HG02938 (cell line): ENCODE measurements around the gene C1QTNF12.

ENCODE experiments used
- ATAC-seq: cut with Tn5 transposase; IDR thresholded peaks from one replicate; pipeline ENCODE4 v1.9.1; 2021; ENCODE audit warnings: mild to moderate bottlenecking, moderate library complexity; ENCODE audit not compliant: unreplicated experiment

The C1QTNF12 gene

GRCh38 chr1:1282998-1283397 lies 36.5 kb upstream of the C1QTNF12 start:
- no peak for ATAC-seq

- no peak for ATAC-seq
These were observed 35.2 kb upstream of the C1QTNF12 start for GRCh38 chr1:1281533-1282321.

- ATAC-seq: no peak
These were observed 34.4 kb upstream of the C1QTNF12 start for GRCh38 chr1:1280782-1281481.

DNA sequence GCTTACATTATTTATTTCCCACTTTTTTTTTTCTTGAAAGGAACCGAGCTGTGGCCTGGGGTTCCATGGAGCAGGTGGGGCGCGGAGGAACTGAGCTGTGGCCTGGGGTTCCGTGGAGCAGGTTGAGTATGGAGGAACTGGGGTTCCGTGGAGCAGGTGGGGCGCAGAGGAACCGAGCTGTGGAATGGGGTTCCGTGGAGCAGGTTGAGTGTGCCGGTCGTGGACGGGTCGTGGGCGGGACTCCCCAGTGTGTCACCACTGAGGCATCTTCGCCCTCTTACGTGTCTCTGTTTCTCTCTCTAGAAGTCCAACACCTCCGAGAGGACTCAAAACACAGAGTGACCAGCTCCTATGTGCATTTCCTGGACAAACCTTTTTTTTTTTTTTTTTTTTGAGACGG lies 32.5 kb upstream of the C1QTNF12 start:
- no peak for ATAC-seq

DNA sequence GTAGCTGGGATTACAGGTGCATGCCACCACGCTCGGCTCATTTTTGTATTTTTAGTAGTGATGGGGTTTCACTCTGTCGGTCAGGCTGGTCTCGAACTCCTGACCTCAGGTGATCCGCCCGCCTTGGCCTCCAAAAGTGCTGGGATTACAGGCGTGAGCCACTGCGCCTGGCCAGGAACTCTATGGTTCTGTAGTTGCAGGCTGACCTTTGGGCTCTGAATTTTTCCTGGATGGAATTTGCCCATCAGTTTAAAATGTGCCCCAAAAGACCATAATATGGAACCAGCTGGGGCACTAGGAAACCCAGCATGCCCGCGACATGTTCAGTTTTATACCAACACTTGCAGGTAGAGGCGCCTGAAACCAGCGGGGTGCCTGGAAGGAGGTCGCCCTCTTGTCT lies 32.1 kb upstream of the C1QTNF12 start:
- ATAC-seq: no peak

DNA sequence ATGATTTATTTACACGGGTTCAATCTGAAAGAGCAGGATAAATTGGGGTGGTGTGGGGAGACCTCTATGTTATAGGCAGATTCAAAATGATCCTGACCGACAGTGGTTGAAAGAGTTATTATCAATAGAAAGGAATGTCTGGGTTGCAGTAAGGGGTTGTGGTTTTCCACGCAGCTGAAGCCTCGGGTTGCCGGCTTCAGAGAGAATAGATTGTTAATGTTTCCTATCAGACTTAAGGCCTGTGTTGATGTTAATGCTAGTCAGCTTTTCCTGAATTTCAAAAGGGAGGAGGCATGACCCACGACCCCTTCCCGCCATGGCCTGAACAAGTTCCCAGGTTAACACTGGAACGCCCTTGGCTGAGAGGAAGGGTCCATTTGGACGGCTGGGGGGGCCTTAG lies 29.3 kb upstream of the C1QTNF12 start:
- no peak for ATAC-seq

DNA sequence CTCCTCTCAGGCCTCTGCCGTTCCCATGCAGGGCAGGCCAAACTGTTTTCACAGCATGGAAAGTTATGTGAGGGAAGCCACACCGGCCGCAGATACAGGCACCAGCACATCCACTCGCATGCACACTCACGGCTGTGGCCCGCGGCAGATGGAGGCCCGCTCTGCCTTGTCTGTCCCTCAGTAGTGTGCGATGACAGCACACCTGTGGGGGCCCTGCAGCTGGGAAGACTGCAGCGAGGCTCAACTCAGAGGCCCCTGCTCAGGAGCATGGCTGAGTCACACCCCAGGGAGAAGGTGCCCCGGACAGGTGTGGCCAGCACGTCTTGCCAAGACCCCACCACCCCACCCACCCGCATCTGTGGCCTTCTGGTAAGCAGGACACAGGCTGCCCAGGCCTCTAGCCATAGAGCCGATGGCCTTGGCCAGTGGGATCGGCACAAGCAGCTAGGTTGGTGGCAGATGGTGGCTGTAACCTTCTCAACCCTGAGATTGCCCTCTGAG lies 28.5 kb upstream of the C1QTNF12 start:
- ATAC-seq: no peak

- ATAC-seq: no peak
These were observed 27.9 kb upstream of the C1QTNF12 start for GRCh38 chr1:1274299-1274930.

GRCh38 chr1:1273512-1274298 lies 27.2 kb upstream of the C1QTNF12 start, which contains the start of gene UBE2J2:
Gene UBE2J2, minus strand, starts transcription at chr1:1273854. Its CDS starts 5,862 bp downstream, at chr1:1267992.
- peak; percentile 63 for ATAC-seq

- peak; percentile 19 for ATAC-seq
These were observed 26.6 kb upstream of the C1QTNF12 start for GRCh38 chr1:1273209-1273511.

- ATAC-seq: no peak
These were observed 26.1 kb upstream of the C1QTNF12 start for GRCh38 chr1:1272341-1273208.

GRCh38 chr1:1270813-1271212 lies 24.3 kb upstream of the C1QTNF12 start:
- ATAC-seq: no peak

DNA sequence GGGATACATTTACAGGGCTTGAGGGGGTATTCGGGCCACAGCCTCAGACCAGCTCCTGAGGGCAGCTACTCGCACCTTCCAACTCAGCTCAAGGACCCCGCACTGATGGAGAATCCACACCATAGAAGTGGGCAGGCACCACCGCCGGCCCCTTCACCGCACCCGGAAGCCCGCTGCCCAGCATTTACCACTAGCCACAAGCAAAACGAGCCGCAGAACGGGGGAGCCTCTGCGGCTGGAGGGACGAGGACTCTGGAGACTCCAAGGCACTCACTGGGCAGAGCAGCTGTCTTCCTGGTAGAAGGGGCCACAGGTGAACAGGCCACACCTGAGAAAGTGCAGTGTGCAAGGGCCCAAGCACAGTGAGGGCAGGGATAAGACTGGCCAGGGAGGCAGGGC lies 21.8 kb upstream of the C1QTNF12 start:
- ATAC-seq: no peak

DNA sequence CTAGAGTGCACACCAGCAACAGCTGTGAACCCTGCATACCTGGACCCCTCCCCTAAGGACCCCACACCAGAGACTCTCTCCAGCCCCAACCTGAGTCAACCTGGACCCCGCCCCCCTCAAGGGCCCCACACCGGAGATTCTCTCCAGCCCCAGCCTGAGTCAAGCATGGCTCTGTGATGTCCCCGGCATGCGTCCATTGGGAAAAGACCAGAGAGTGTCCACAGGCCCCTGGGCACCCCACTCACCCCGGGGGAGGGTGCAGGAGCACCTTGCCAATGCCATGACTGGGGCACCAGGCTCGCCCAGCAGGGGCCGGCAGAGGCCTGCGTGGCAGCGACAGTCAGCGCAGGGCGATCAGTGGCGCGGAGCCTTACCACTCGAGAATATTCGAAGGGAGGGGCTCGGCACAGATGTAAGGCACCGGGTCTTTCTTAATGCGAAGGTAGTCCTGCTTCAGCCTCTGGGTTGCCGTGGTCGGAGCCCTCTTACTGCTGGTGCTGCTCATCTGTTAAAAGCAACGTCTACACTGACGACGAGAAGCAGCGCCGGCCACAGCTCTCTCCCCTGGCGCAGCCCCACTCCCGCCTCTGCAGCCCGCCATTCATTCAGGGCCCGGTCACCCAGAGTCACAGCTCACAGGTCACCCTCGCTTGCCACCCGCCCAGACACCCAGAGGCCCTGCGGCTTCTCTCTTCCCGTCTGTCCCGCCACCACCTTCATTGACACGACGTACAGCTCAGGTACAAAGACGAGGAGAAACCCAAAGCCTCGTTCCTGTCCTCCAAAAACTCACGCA lies 21.2 kb upstream of the C1QTNF12 start:
- no peak for ATAC-seq

DNA sequence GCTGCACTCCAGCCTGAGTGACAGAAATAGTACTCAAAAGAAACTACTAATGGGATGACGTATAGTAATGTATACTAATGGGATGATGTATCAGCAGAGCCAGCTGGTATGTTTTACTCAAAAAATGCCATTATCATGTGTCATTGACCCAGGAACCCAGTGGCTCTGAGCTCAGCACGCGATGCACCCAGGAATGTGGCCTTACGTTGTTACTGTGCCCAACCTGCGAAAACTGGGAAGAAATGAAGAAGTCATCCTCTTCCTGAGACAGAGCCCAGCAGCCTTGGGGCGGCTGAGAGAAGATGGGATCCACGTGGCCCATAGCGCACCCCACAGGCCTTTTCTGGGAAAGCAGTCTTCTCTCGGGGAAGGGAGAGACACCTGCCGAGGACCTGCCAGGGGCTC lies 18.3 kb upstream of the C1QTNF12 start:
- no peak for ATAC-seq

GRCh38 chr1:1264026-1264425 lies 17.5 kb upstream of the C1QTNF12 start:
- no peak for ATAC-seq

- no peak for ATAC-seq
These were observed 16.2 kb upstream of the C1QTNF12 start for GRCh38 chr1:1262758-1263157.

DNA sequence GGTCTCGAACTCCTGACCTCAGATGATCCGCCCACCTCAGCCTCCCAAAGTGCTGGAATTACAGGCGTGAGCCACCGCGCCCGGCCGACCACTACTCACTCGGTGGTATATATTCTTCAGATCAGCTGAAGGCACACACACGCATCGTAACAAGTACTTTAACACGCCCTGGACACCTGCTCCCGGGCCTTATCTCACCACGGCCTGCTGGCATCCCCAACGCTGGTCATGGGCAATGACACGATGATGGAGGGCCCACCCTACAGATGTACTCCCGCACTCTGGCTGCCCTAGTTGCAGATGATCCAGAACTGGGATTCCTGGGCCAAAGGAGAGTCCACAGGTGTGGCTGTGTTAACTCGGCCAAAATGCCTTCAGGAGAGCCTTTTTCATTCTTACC lies 15.5 kb upstream of the C1QTNF12 start:
- ATAC-seq: no peak

GRCh38 chr1:1260843-1261560 lies 14.5 kb upstream of the C1QTNF12 start:
- no peak for ATAC-seq
